Ovary (tissue), 1 donor: Measurements from ENCODE around the gene MT3.

Experiments used
- EP300 ChIP-seq: sonication (generic); formaldehyde crosslinking; IDR thresholded peaks from one replicate; pipeline ENCODE4 v1.6.1; 2017; ENCODE audit warnings: antibody characterized with exemption
- POLR2A ChIP-seq: fragments of 450-650 bp; IDR thresholded peaks from one replicate; pipeline ENCODE4 v1.6.1; 2017; ENCODE audit warnings: antibody characterized with exemption, mild to moderate bottlenecking, moderate library complexity

DNA sequence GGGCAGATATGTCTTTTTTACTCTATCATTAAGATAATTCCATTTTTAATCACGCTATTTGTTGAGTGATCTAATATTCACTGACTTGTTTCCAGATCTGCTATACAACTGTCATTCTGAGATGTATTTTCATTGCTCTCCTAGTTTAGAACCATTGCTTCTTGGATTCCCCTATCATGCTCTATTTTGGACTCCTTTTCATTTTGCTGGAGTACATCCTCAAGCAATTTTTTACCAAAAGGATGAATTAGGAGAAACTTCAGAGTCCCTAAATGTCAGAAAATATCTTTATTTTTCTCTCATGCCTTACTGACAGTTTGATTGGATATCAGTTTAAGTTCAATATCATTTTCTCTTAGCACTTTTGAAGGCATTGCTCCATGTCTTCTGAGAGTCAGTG lies 14.7 kb upstream of the MT3 start:
- no peak for TF ChIP-seq EP300
- TF ChIP-seq POLR2A: no peak
